IMR-90 (cell line): ENCODE results near the gene PBLD. TPM values are rescaled to one million over a fixed set of nuclear protein-coding genes. Genes with fewer than 3 reads are reported as not detected.

ENCODE experiments used
- ATAC-seq: fragments of 200-7000 bp; cut with Tn5 transposase; 2 replicates; pipeline ENCODE4 v1.9.1; 2020; ENCODE audit warnings: low read depth, mild to moderate bottlenecking, moderate library complexity
- BruUV-seq: library from RNA; stranded (reverse); fragments of 400-500 nt; replicated peaks from 2 replicates; lab custom pipeline; 2021; lab: Mats Ljungman, UMichigan
- CTCF ChIA-PET: fragments of 300-600 bp; formaldehyde crosslinking; extraction: SDS; loops from one replicate; lab custom pipeline; 2021; ENCODE audit warnings: antibody characterized with exemption; lab: Yijun Ruan, JAX
- POLR2A ChIA-PET: fragments of 300-600 bp; sonication (Branson Sonifier 250); formaldehyde crosslinking; loops from one replicate; lab custom pipeline; 2022; ENCODE audit warnings: antibody characterized with exemption; ENCODE audit not compliant: unreplicated experiment; lab: Charles Lee
- DNase-seq: peaks from one replicate; pipeline ENCODE4 v3.0.0; 2013
- H2AFZ ChIP-seq: replicated peaks from 2 replicates; pipeline ENCODE3; 2013; ENCODE audit warnings: low read length, mild to moderate bottlenecking; ENCODE audit not compliant: poor library complexity
- H2AK5ac ChIP-seq: 2 replicates; pipeline ENCODE4 v1.6.1; 2013; ENCODE audit warnings: low read depth, low read length, inconsistent platforms
- H2AK9ac ChIP-seq: replicated peaks from 2 replicates; pipeline ENCODE3; 2013; ENCODE audit warnings: mild to moderate bottlenecking, low read depth, low read length, moderate library complexity; ENCODE audit not compliant: poor library complexity
- H2BK120ac ChIP-seq: 2 replicates; pipeline ENCODE4 v1.6.1; 2013; ENCODE audit warnings: low read depth, low read length, inconsistent platforms
- H2BK15ac ChIP-seq: 3 replicates; pipeline ENCODE4 v1.6.1; 2013; ENCODE audit warnings: low read depth, low read length, inconsistent platforms
- H2BK20ac ChIP-seq: 2 replicates; pipeline ENCODE4 v1.6.1; 2013; ENCODE audit warnings: low read depth, mild to moderate bottlenecking, inconsistent platforms, low read length, moderate library complexity
- H2BK5ac ChIP-seq: 2 replicates; pipeline ENCODE4 v1.6.1; 2013; ENCODE audit warnings: mild to moderate bottlenecking, low read depth, low read length, inconsistent platforms; ENCODE audit not compliant: poor library complexity, severe bottlenecking
- H3K14ac ChIP-seq: replicated peaks from 2 replicates; pipeline ENCODE4 v1.6.1; 2013; ENCODE audit warnings: low read depth, low read length, inconsistent platforms
- H3K18ac ChIP-seq: 2 replicates; pipeline ENCODE4 v1.6.1; 2013; ENCODE audit warnings: low read depth, low read length, control low read depth
- H3K23ac ChIP-seq: 2 replicates; pipeline ENCODE4 v1.6.1; 2013; ENCODE audit warnings: low read depth, low read length, inconsistent platforms
- H3K27ac ChIP-seq: 2 replicates; pipeline ENCODE4 v1.5.1; 2013; ENCODE audit warnings: mild to moderate bottlenecking, control low read depth, low read length; ENCODE audit not compliant: insufficient read depth
- H3K27me3 ChIP-seq: 2 replicates; pipeline ENCODE4 v1.6.1; 2013; ENCODE audit warnings: low read length; ENCODE audit not compliant: control insufficient read depth, insufficient read depth
- H3K36me3 ChIP-seq: 2 replicates; pipeline ENCODE4 v1.6.1; 2013; ENCODE audit warnings: low read length, mixed read lengths; ENCODE audit not compliant: control insufficient read depth, insufficient read depth
- H3K4ac ChIP-seq: 2 replicates; pipeline ENCODE4 v1.6.1; 2013; ENCODE audit warnings: low read depth, low read length, inconsistent platforms
- H3K4me1 ChIP-seq: 2 replicates; pipeline ENCODE4 v1.6.1; 2013; ENCODE audit warnings: low read length, mixed read lengths; ENCODE audit not compliant: control insufficient read depth, insufficient read depth
- H3K4me2 ChIP-seq: 2 replicates; pipeline ENCODE4 v1.6.1; 2013; ENCODE audit warnings: low read depth, mild to moderate bottlenecking, control low read depth, low read length, moderate library complexity
- H3K4me3 ChIP-seq: 2 replicates; pipeline ENCODE4 v1.5.1; 2013; ENCODE audit warnings: low read depth, mild to moderate bottlenecking, control low read depth, low read length, moderate library complexity; ENCODE audit not compliant: insufficient read depth
- H3K56ac ChIP-seq: 2 replicates; pipeline ENCODE4 v1.6.1; 2013; ENCODE audit warnings: low read length, inconsistent platforms; ENCODE audit not compliant: insufficient read depth; ENCODE audit errors: extremely low read depth
- H3K79me1 ChIP-seq, 2 experiments: 2 replicates each; pipeline ENCODE4 v1.6.1; 2013; ENCODE audit warnings: low read length in 2 of 2, inconsistent platforms in 1 of 2, low read depth in 1 of 2
- H3K9ac ChIP-seq: 2 replicates; pipeline ENCODE4 v1.6.1; 2013; ENCODE audit warnings: low read depth, low read length, control low read depth
- H3K9me1 ChIP-seq: 2 replicates; pipeline ENCODE4 v1.6.1; 2013; ENCODE audit warnings: low read length, inconsistent platforms; ENCODE audit not compliant: insufficient read depth
- H3K9me3 ChIP-seq: 2 replicates; pipeline ENCODE4 v1.6.1; 2013; ENCODE audit warnings: low read length; ENCODE audit not compliant: control insufficient read depth, insufficient read depth
- H4K20me1 ChIP-seq: 2 replicates; pipeline ENCODE4 v1.6.1; 2013; ENCODE audit warnings: low read length, inconsistent platforms; ENCODE audit not compliant: insufficient read depth
- H4K5ac ChIP-seq: 2 replicates; pipeline ENCODE4 v1.6.1; 2013; ENCODE audit warnings: mild to moderate bottlenecking, low read depth, low read length, control low read depth
- H4K8ac ChIP-seq, 2 experiments: 2 replicates each; pipeline ENCODE4 v1.6.1; 2013; ENCODE audit warnings: low read depth in 2 of 2, low read length in 2 of 2, control low read depth in 1 of 2, inconsistent platforms in 1 of 2
- H4K91ac ChIP-seq: 2 replicates; pipeline ENCODE4 v1.6.1; 2013; ENCODE audit warnings: low read depth, low read length, inconsistent platforms; ENCODE audit not compliant: insufficient read depth
- BHLHE40 ChIP-seq: fragments of 150-350 bp; IDR thresholded peaks from 2 replicates; pipeline ENCODE4 v1.6.1; 2016; ENCODE audit warnings: mild to moderate bottlenecking, low read depth, low read length
- CEBPB ChIP-seq: IDR thresholded peaks from 2 replicates; pipeline ENCODE4 v1.6.1; 2012; ENCODE audit warnings: low read depth, low read length, improper control_type of control experiment
- CHD1 ChIP-seq: IDR thresholded peaks from 2 replicates; pipeline ENCODE4 v1.6.1; 2012; ENCODE audit warnings: low read depth, low read length, improper control_type of control experiment
- CTCF ChIP-seq: conservative IDR thresholded peaks from 2 replicates; pipeline ENCODE4 v1.5.1; 2012; ENCODE audit warnings: mild to moderate bottlenecking, low read depth, low read length, improper control_type of control experiment
- ELK1 ChIP-seq: fragments of 150-350 bp; IDR thresholded peaks from 2 replicates; pipeline ENCODE4 v1.6.1; 2016; ENCODE audit warnings: low read depth, mild to moderate bottlenecking, low read length, moderate library complexity, borderline replicate concordance
- FOS ChIP-seq: fragments of 150-350 bp; IDR thresholded peaks from 2 replicates; pipeline ENCODE4 v1.6.1; 2016; ENCODE audit warnings: low read depth, low read length
- MAFK ChIP-seq: IDR thresholded peaks from 2 replicates; pipeline ENCODE4 v1.6.1; 2012; ENCODE audit warnings: low read depth, low read length, improper control_type of control experiment
- MAZ ChIP-seq: IDR thresholded peaks from 2 replicates; pipeline ENCODE4 v1.6.1; 2012; ENCODE audit warnings: low read depth, mild to moderate bottlenecking, low read length, improper control_type of control experiment, moderate library complexity, borderline replicate concordance
- MXI1 ChIP-seq: IDR thresholded peaks from 2 replicates; pipeline ENCODE4 v1.6.1; 2012; ENCODE audit warnings: low read depth, mild to moderate bottlenecking, low read length, moderate library complexity, borderline replicate concordance
- NFE2L2 ChIP-seq: fragments of 150-350 bp; IDR thresholded peaks from 2 replicates; pipeline ENCODE4 v1.6.1; 2016; ENCODE audit warnings: low read depth, mild to moderate bottlenecking, low read length
- POLR2A ChIP-seq: IDR thresholded peaks from 2 replicates; pipeline ENCODE4 v1.6.1; 2012; ENCODE audit warnings: mild to moderate bottlenecking, low read depth, low read length
- RAD21 ChIP-seq: IDR thresholded peaks from 2 replicates; pipeline ENCODE4 v1.6.1; 2012; ENCODE audit warnings: low read length, improper control_type of control experiment
- RCOR1 ChIP-seq: IDR thresholded peaks from 2 replicates; pipeline ENCODE4 v1.6.1; 2012; ENCODE audit warnings: mild to moderate bottlenecking, low read length, improper control_type of control experiment; ENCODE audit not compliant: insufficient replicate concordance
- RFX5 ChIP-seq: IDR thresholded peaks from 2 replicates; pipeline ENCODE4 v1.8.0; 2012; ENCODE audit warnings: low read depth, mild to moderate bottlenecking, low read length, moderate library complexity
- dilution Hi-C: fragments of 300-500 bp; cut with HindIII; formaldehyde crosslinking; loops from one replicate; pipeline ENCODE4 v1.14.3; 2018; ENCODE audit warnings: low sequenced_read_pairs; ENCODE audit not compliant: unreplicated experiment
- in situ Hi-C: fragments of 300-500 bp; cut with MboI; formaldehyde crosslinking; loops from 3 replicates; pipeline ENCODE4 v1.14.3; 2019; ENCODE audit warnings: low sequenced_read_pairs, inconsistent platforms, mixed read lengths
- intact Hi-C: fragments of 100-400 bp; cut with micrococcal nuclease; formaldehyde crosslinking; loops from 2 replicates; pipeline ENCODE4 v1.10.0; 2022
- polyA plus RNA-seq, 3 experiments: library from polyadenylated mRNA; depleted of rRNA; stranded (reverse); fragments of >200 nt; gene quantifications; 2 replicates each; pipeline ENCODE4 v1.2.3, GENCODE V29; 2012; ENCODE audit warnings: low replicate concordance in 1 of 3
- total RNA-seq: library from RNA; depleted of rRNA; stranded (reverse); fragments of >200 nt; gene quantifications from 2 replicates; pipeline ENCODE4 v1.2.3, GENCODE V29; 2012
- TF ChIP-seq, protein P1 (sequence below): fragments of 150-350 bp; IDR thresholded peaks from 2 replicates; pipeline ENCODE4 v1.6.1; 2017; ENCODE audit warnings: mild to moderate bottlenecking, antibody characterized with exemption, low read length, low read depth

Gene PBLD
- total and polyA plus RNA-seq, 2 of the 4 experiments (the other 2 are of a cell fraction): 3.3 to 5.7 TPM

DNA sequence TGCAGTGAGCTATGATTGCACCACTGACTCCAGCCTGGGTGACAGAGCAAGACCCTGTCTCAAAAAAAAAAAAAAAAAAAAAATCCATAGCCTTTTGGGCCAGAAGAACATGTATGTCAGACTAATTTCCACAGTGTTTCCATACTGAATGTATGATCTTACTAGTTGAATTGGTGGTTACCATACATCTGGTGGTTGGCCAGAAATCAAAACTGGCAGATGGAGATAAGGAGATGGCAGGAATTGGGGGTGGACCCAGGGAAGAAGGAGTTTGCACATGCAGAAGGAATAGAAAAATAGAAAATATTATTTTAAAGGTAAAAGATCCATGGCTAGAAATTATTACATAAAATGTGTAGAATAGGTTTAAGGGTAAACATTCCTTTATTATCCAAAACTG is 97.1 kb downstream of the PBLD start:
- no peak overlapping the region for H3K4ac ChIP-seq
- peaks cover 5% of the 10 kb centered on the region; the same call in 1 of the 2 replicates for H3K4me1 ChIP-seq
- H3K9me1 ChIP-seq: no peaks in the 10 kb centered on the region
- H3K79me1 ChIP-seq: no peaks in the 10 kb centered on the region
- no peak overlapping the region for H2AK5ac ChIP-seq
- no peak overlapping the region for H3K56ac ChIP-seq
- intact Hi-C loops (no loop called here), dilution Hi-C loops (no loop called here), in situ Hi-C loops (no loop called here)
- peaks cover 31% of the 10 kb centered on the region for H3K27me3 ChIP-seq
- H3K14ac ChIP-seq: no peak overlapping the region
- no peak overlapping the region for H2BK20ac ChIP-seq
- H3K18ac ChIP-seq: no peak overlapping the region
- BruUV-seq: no TSS peak
- no peak for TF ChIP-seq MAZ
- TF ChIP-seq NFE2L2: no peak
- no peak for TF ChIP-seq POLR2A
- TF ChIP-seq RCOR1: no peak
- no peak for TF ChIP-seq FOS
- TF ChIP-seq MXI1: no peak
- no peak for TF ChIP-seq CHD1
- no peak for TF ChIP-seq CTCF
- no peak for TF ChIP-seq BHLHE40
- TF ChIP-seq CEBPB: no peak
- no peak for TF ChIP-seq RFX5
- TF ChIP-seq ELK1: no peak
- TF ChIP-seq, protein P1, sequence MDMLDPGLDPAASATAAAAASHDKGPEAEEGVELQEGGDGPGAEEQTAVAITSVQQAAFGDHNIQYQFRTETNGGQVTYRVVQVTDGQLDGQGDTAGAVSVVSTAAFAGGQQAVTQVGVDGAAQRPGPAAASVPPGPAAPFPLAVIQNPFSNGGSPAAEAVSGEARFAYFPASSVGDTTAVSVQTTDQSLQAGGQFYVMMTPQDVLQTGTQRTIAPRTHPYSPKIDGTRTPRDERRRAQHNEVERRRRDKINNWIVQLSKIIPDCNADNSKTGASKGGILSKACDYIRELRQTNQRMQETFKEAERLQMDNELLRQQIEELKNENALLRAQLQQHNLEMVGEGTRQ: no peak
- TF ChIP-seq MAFK: no peak
- no peak for TF ChIP-seq RAD21
- POLR2A ChIA-PET: no interaction called here
- H4K8ac ChIP-seq: no peak overlapping the region
- no peak overlapping the region for H2BK120ac ChIP-seq
- CTCF ChIA-PET: interaction anchor here (0.6 kb wide), 1 partner anchor 12 kb away, joined by 3 read pairs; no protein-coding TSS in a partner anchor
- H2BK5ac ChIP-seq: no peak overlapping the region
- no peak overlapping the region for H3K4me3 ChIP-seq
- no peaks in the 10 kb centered on the region for H4K20me1 ChIP-seq
- no peak overlapping the region for H3K4me2 ChIP-seq
- no peak overlapping the region for H2BK15ac ChIP-seq
- no peaks in the 10 kb centered on the region for H3K9me3 ChIP-seq
- ATAC-seq: no peak
- H4K91ac ChIP-seq: no peak overlapping the region
- H3K23ac ChIP-seq: no peak overlapping the region
- H4K5ac ChIP-seq: no peak overlapping the region
- no peak overlapping the region for H2AK9ac ChIP-seq
- no peak overlapping the region for H3K9ac ChIP-seq
- H3K27ac ChIP-seq: no peak overlapping the region
- no peak overlapping the region for H2AFZ ChIP-seq
- no peak for DNase-seq
- H3K36me3 ChIP-seq: no peaks in the 10 kb centered on the region
